Ovary (tissue), 9 donors: ENCODE results near the gene FBN1. TPM values are rescaled to one million over a fixed set of nuclear protein-coding genes. Genes with fewer than 3 reads are reported as not detected.

Experiments
- DNase-seq, 5 donors: peaks; one replicate each; pipeline ENCODE4 v3.0.0-alpha.2; 2019 to 2020
- H3K27ac ChIP-seq, 2 donors: fragments of 200-600 bp; one replicate each; pipeline versions ENCODE4 v1.5.1 to v1.8.0; 2019 to 2022
- H3K27me3 ChIP-seq: fragments of 200-600 bp; one replicate; pipeline ENCODE4 v1.8.0; 2022
- H3K36me3 ChIP-seq: fragments of 200-600 bp; sonication (generic); one replicate; pipeline ENCODE4 v1.5.1; 2019
- H3K4me1 ChIP-seq: one replicate; pipeline ENCODE4 v1.8.1; 2013; ENCODE audit warnings: mild to moderate bottlenecking, moderate library complexity; ENCODE audit not compliant: insufficient read depth
- H3K4me3 ChIP-seq: fragments of 200-600 bp; sonication (generic); one replicate; pipeline ENCODE4 v1.5.1; 2017
- H3K9me3 ChIP-seq, 2 donors: fragments of 200-600 bp in 1 of 2; sonication (generic) in 1 of 2; one replicate each; pipeline versions ENCODE4 v1.5.1 to v1.8.1; 2013 to 2019; ENCODE audit warnings: mild to moderate bottlenecking in 1 of 2, moderate library complexity in 1 of 2
- CTCF ChIP-seq, 3 donors: fragments of 450-650 bp in 2 of 3; fragments of 200-600 bp in 1 of 3; IDR thresholded peaks; one replicate each; pipeline versions ENCODE4 v1.5.1 to v1.8.0; 2016 to 2022; ENCODE audit warnings: antibody characterized with exemption in 3 of 3, mild to moderate bottlenecking in 1 of 3
- EP300 ChIP-seq: sonication (generic); formaldehyde crosslinking; IDR thresholded peaks from one replicate; pipeline ENCODE4 v1.6.1; 2017; ENCODE audit warnings: antibody characterized with exemption
- POLR2A ChIP-seq: fragments of 450-650 bp; IDR thresholded peaks from one replicate; pipeline ENCODE4 v1.6.1; 2017; ENCODE audit warnings: antibody characterized with exemption, mild to moderate bottlenecking, moderate library complexity
- WGBS, 3 donors: extraction: QIAGEN DNeasy Blood & Tissue Kit in 1 of 3; methylation state at CpG; one replicate each; pipeline versions ENCODE4 v1.1.5 to v1.1.7; 2013 to 2017; 5-methylcytosine and 5-hydroxymethylcytosine counted together
- intact Hi-C, 4 donors: fragments of 100-400 bp; cut with DNase I; formaldehyde crosslinking; loops; one replicate each; pipeline versions ENCODE4 v1.11.0 to v1.15.1; 2022 to 2023
- polyA plus RNA-seq, 2 donors: library from polyadenylated mRNA; stranded (reverse); fragments of 200-250 nt in 1 of 2; fragments of 350-450 nt in 1 of 2; fragmentation: Illumina TruSeq in 1 of 2; extraction: RNeasy Lipid Tissue Mini Kit (QIAGEN cat#74804) in 1 of 2; gene quantifications; one replicate each; pipeline ENCODE4 v1.2.3, GENCODE V29; 2013 to 2014
- total RNA-seq, 7 donors: library from RNA; depleted of rRNA in 2 of 7; stranded (reverse); fragments of >200 nt in 2 of 7; fragmentation: NEBNext Ultra II Directional in 3 of 7; extraction: Animal tissue kit (Norgen Biotek cat#: 25700) in 3 of 7; gene quantifications; one replicate each; pipeline versions ENCODE4 v1.1.0 to v1.2.4, GENCODE V29; 2016 to 2023
- donor health status: DM: no; HTN: no; CAD: no; lungs with moderate emphysema.
- donor health status: DM: no; HTN: no; CAD: no.
- donor health status: Bipolar disorder and iron deficiency.
- donor health status: DM: yes; HTN: yes; CAD: no.
- donor health status: DM: no; HTN: no; CAD: no.
- donor health status: DM: yes; HTN: yes; CAD: no.

Gene FBN1
- total and polyA plus RNA-seq, 9 donors = 62.5 to 159 (median 97.4) TPM

DNA sequence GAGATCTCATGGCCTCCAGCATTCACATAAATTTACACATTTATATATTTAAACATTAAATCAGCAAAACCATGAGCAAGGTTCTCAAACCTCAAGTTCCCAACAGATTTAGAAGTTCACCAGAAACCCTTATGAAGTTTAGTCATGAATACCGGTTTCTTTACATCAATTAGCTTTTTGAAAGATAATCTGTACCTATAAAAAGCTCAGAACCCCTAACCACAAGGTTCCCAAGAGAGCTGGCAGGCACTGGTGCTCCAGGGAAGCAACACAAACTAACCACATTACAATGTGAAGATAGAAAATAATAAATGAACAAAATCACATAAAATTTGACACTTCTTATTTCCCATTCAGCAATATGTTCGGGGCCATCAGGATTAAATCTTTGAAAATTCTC lies 150.9 kb downstream of the FBN1 start:
- no peak overlapping the region for H3K4me3 ChIP-seq
- H3K4me1 ChIP-seq = no peaks in the 10 kb centered on the region
- TF ChIP-seq EP300 (no peak), POLR2A (no peak), CTCF (IDR thresholded peaks at IDR 0.05) (no peak)
- 49 to 66% (median 59%) methylated on average over 2 of the region's 2 CpGs for WGBS, 3 donors
- no peak overlapping the region for H3K27ac ChIP-seq
- intact Hi-C loops = loop anchor here in 1 of 4 donors (10.0 kb wide), 1 partner anchor 150 kb away; the partner anchor contains the start of gene FBN1
- no peaks in the 10 kb centered on the region for H3K36me3 ChIP-seq
- no peaks in the 10 kb centered on the region for H3K9me3 ChIP-seq
- DNase-seq = no peak
- H3K27me3 ChIP-seq = no peaks in the 10 kb centered on the region

DNA sequence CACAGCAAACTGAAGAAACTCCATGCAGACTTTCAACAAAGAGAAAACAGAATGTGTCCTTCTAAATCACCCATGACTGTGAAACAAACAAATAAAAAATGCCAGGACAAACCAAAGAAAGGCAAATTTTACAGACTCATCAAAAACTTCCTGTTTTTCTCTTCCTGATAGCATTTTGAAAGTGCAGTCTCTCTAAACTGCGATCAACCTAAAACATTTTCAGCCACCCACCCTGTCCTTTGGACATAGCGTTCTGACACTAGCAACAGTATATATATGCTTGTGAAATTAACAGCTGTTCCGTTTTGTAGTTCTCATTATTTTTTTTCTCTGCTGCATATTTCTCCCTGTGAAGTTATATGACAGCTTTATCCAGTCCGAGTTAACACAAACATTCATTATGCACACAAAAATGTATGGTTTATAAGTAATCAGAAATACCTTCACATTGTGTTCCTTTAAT lies 151.7 kb downstream of the FBN1 start:
- no peaks in the 10 kb centered on the region for H3K36me3 ChIP-seq
- no peak overlapping the region for H3K4me3 ChIP-seq
- H3K4me1 ChIP-seq = no peaks in the 10 kb centered on the region
- intact Hi-C loops = loop anchor here in 1 of 4 donors (10.0 kb wide), 1 partner anchor 151 kb away; the partner anchor contains the start of gene FBN1
- no peaks in the 10 kb centered on the region for H3K27me3 ChIP-seq
- H3K9me3 ChIP-seq = no peaks in the 10 kb centered on the region
- no peak for DNase-seq
- WGBS, 3 donors = 16 to 26% (median 24%) methylated on average over 4 of the region's 4 CpGs
- TF ChIP-seq EP300 (no peak), POLR2A (no peak), CTCF (IDR thresholded peaks at IDR 0.05) (no peak)
- H3K27ac ChIP-seq = peak overlapping the region in 1 of 2 donors; percentile 8

GRCh38 chr15:48493084-48493762 lies 152.3 kb downstream of the FBN1 start:
- WGBS, 3 donors = 5 to 15% (median 10%) methylated on average over 1 of the region's 1 CpG
- no peak for DNase-seq
- no peaks in the 10 kb centered on the region for H3K36me3 ChIP-seq

DNA sequence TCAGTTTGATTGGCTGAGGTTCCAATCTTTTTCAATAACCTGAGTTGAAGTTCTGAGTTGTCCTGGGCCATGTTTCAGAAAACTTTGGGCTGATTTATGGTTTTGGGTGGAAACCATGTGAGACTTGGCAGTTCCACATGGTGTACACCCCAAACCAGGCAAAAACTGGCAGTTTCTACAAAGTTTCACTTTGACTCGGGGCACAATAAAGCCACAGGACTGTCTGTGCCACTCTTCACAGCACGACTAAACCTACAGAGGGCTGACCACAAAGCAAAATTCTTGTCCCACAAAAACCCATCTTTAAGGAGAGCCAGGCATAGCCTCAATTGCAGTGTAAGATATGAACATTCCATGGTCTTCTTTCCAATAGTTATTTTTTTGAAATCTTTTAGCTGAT lies 159.3 kb downstream of the FBN1 start:
- no peak for DNase-seq
- H3K27ac ChIP-seq = no peak overlapping the region
- no peaks in the 10 kb centered on the region for H3K36me3 ChIP-seq
- no peaks in the 10 kb centered on the region for H3K27me3 ChIP-seq
- no peak overlapping the region for H3K4me3 ChIP-seq
- WGBS, 3 donors = 87 to 96% (median 93%) methylated on average over 2 of the region's 2 CpGs
- no peaks in the 10 kb centered on the region for H3K4me1 ChIP-seq
- TF ChIP-seq POLR2A = no peak
- no peak for TF ChIP-seq CTCF (IDR thresholded peaks at IDR 0.05)
- TF ChIP-seq EP300 = no peak
- no peaks in the 10 kb centered on the region for H3K9me3 ChIP-seq
- intact Hi-C loops = no loop called here

More at GRCh38 chr15:48493084-48493762, 152.3 kb downstream of the FBN1 start:
- no peaks in the 10 kb centered on the region for H3K9me3 ChIP-seq
- no peak overlapping the region for H3K4me3 ChIP-seq
- no peak for TF ChIP-seq POLR2A
- no peaks in the 10 kb centered on the region for H3K27me3 ChIP-seq
- H3K4me1 ChIP-seq = no peaks in the 10 kb centered on the region
- H3K27ac ChIP-seq = peak overlapping the region in 1 of 2 donors; percentile 16
- intact Hi-C loops = loop anchor here in 1 of 4 donors (10.0 kb wide), 1 partner anchor 152 kb away; the partner anchor contains the start of gene FBN1

- Histone ChIP-seq H3K4me3 (no peak overlapping the region), H3K4me1 (peaks cover 2% of the 10 kb centered on the region), H3K27ac (no peak overlapping the region), H3K9me3 (no peaks in the 10 kb centered on the region), H3K27me3 (no peaks in the 10 kb centered on the region), H3K36me3 (no peaks in the 10 kb centered on the region)
- no peak for DNase-seq
- intact Hi-C loops = no loop called here
- WGBS, 3 donors = 67 to 75% (median 73%) methylated on average over 2 of the region's 2 CpGs
- TF ChIP-seq EP300 (no peak), POLR2A (no peak), CTCF (IDR thresholded peaks at IDR 0.05) (no peak)
Measured at GRCh38 chr15:48481802-48482201, 163.7 kb downstream of the FBN1 start.
